ENCODE results near the gene CSF3R.

DNA sequence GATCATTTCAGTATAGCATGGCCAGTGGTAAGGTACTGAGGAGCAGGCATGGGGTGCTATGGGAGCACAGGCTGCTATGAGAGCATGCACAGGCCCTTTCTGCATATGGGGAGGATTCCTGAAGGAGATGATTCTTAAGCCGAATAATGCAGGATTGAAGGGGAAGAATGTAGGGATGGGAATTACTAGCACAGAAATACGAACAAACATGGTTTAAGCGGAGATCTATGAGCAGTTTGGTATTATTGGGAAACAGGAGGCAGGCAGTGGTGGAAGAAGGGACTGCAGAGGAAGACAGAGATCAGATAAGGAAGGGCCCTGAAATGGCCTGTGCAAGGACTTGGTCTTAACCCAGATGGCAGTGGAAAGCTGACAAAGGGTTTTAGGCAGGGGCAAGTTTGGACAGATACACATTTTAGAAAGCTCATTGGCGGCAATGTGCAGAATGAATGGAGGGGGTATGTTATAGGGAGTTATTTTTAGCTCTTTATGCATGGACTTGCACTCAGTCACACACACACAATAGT lies 34.1 kb downstream of the CSF3R start:
- TF ChIP-seq, protein P1, sequence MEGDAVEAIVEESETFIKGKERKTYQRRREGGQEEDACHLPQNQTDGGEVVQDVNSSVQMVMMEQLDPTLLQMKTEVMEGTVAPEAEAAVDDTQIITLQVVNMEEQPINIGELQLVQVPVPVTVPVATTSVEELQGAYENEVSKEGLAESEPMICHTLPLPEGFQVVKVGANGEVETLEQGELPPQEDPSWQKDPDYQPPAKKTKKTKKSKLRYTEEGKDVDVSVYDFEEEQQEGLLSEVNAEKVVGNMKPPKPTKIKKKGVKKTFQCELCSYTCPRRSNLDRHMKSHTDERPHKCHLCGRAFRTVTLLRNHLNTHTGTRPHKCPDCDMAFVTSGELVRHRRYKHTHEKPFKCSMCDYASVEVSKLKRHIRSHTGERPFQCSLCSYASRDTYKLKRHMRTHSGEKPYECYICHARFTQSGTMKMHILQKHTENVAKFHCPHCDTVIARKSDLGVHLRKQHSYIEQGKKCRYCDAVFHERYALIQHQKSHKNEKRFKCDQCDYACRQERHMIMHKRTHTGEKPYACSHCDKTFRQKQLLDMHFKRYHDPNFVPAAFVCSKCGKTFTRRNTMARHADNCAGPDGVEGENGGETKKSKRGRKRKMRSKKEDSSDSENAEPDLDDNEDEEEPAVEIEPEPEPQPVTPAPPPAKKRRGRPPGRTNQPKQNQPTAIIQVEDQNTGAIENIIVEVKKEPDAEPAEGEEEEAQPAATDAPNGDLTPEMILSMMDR (IDR thresholded peaks at IDR 0.05; ENCODE audit: low read depth, low read length, poor library complexity, severe bottlenecking), result no peak
- no peak for TF ChIP-seq EZH2phosphoT487 (IDR thresholded peaks at IDR 0.05; ENCODE audit: borderline replicate concordance, low read length)
